Daoy (cell line): Measurements from ENCODE around the gene MBD5. TPM values are rescaled to one million over a fixed set of nuclear protein-coding genes. Genes with fewer than 3 reads are reported as not detected.
"Not testable (repeated sequence)": the region's sequence is repeated elsewhere in the genome, so short reads cannot be mapped to it uniquely, and the experiment has no call there.

ENCODE experiments used
- DNase-seq: peaks from one replicate; pipeline ENCODE4 v3.0.0-alpha.2; 2015; ENCODE audit warnings: low read depth
- total RNA-seq: library from RNA; depleted of rRNA; stranded (reverse); fragments of >200 nt; shearing (Covaris generic); gene quantifications from 2 replicates; pipeline ENCODE4 v1.2.3, GENCODE V29; 2014; rRNA removed

MBD5 gene
- total RNA-seq = 2.9 and 5.1 TPM in 2 replicates

DNA sequence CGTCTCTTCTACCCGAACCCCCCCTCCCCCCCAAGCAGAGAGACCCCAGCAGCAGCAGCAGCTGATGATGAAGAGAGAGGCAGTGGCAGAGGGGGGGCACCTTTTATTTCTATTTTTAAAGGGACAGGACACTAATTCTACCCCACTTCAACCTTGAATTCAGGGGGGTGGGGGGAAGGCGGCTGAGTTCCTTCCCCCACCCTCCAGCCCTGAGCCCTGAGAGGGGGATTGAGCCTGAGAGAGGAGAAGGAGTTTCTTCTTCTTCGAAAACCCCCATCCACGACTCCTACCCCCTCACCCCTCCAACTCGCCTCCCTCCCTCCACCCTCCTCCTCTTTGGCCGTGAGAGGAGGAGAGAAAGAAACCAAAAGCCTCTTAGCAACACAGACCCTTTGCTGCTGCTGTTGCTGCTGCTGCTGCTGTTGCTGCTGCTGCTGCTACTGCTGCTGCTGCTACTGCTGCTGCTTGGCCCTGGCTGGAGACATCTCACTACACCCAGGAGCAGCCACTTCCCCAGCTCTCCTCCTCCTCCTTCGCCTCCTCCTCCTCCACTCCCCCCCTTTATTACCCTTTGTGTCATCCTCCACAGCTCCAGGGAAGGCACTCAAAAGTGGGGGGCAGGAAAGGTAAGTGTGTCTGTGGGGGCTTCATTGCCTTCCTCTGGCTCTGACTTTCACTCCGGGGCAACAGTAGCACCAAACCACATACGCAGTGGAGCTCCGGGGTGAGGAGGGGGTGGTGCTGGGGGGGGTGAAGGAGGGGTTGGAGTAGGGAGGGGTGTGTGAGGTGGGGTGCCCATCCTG is at the start of gene MBD5:
TSS of gene MBD5 (plus strand) at position 33 of the 803 bp plus-strand sequence.
- peak; percentile 30 for DNase-seq

DNA sequence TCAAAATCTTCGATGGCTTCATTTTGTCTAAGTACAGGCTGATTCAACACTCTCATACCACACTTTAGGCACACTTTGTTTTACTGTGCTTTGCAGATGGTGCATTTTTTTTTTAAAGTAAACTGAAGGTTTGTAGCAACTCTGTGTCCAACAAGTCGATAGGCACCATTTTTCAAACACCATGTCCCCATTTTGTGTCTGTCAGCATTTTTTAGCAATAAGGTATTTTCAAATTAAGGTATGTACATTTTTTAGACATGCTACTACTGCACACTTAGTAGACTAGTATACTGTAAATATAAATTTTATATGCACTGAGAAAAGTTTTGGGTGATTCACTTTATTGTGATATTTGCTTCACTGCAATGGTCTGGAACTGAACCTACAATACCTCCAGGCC is 44.8 kb upstream of the MBD5 start:
- DNase-seq = no peak

GRCh38 chr2:147977679-147978078 is 43.2 kb upstream of the MBD5 start:
- DNase-seq = no peak

DNA sequence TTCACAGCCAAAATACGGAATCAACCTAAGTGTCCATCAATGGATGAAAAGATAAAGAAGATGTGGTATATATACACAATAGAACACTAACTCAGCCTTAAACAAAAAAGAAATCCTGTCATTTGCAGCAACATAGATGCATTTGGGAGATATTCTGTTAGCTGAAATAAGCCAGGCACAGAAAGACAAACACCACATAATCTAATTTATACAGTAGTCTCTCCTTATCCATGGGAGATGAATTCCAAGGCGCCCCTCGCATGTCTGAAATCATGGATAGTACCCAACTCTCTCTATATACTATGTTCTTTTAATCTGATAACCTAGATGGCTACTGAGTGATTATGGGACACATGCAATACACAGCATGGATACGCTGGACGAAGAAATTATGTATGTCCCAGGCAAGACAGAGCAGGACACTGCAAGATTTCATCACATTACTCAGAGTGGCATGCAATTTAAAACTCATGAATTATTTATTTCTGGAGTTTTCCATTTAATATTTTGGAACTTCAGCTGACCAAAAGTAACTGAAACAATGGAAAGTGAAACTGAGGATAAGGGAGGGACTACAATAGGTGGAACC is 39.9 kb upstream of the MBD5 start:
- no peak for DNase-seq

GRCh38 chr2:147989102-147989501 is 31.8 kb upstream of the MBD5 start:
- no peak for DNase-seq

- peak; percentile 6 for DNase-seq
Measured at GRCh38 chr2:147989809-147990403, 31.0 kb upstream of the MBD5 start.

DNA sequence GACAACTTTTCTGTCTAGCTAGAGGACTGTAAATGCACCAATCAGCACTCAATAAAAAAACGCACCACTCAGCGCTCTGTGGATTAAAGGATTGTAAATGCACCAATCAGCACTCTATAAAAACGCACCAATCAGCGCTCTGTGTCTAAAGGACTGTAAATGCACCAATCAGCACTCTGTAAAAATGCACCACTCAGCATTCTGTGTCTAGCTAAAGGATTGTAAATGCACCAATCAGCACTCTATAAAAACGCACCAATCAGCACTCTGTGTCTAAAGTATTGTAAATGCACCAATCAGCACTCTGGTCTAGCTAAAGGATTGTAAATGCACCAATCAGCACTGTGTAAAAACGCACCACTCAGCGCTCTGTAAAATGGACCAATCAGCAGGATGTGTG is 25.9 kb upstream of the MBD5 start:
- not testable (repeated sequence) for DNase-seq

- DNase-seq = no peak
Measured at GRCh38 chr2:147996828-147997227, 24.1 kb upstream of the MBD5 start.

DNA sequence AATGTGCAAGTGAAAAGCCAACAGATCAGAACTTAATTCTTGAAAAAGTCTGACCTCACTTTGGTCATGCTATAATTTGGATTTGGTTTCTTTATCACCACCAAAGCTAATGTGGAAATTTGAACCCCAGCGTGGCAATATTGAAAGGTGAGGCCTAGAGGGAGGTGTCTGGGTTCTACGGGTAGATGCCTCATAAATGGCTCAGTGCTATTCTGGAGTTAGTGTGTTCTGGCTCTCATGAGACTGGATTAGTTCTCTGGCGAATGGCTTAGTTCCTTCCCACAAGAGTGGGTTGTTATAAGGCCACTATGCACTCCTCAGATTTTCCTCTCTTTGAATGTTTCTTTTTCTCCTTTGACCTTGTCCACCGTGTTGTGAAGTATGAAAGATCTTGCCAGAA is 22.7 kb upstream of the MBD5 start:
- no peak for DNase-seq

DNA sequence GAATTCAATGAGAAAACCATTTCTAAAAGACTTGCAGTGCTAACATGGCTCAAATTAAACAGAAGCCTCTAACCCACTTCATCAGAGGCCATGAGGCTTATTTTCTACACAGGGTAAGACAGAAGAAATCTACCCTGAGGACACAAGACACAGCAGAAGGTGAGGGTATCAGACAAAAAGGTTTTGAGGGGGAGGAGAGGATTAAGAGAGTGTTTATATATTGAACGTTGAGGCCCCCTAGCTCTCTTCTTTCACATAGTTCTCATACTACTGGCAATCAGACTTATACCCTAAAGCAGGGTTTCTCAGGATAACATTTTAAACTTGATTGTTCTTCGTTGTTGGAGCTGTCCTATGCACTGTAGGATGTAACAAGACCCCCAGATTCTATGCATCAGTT is 21.8 kb upstream of the MBD5 start:
- DNase-seq = no peak

DNA sequence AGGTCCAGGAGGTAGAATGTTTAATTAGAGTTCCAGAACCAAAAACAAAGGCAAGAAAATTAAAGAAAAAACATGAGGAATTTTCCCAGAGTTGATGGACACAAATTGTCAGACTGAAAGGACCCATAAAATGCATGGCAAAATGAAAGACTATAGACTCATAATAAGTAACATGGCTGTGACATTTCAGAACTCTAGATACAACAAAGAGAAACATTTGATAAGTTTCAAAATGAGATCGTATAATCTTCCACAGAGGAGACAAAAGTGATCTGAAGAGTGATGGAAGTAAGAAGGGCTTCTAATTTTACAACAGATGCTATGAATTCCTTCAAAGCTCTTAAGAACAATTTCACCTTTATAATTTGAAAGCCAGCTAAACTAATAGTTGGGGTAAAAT is 20.8 kb upstream of the MBD5 start:
- DNase-seq = no peak

- DNase-seq = not testable (repeated sequence)
Measured at GRCh38 chr2:148002420-148002819, 18.5 kb upstream of the MBD5 start.

- DNase-seq = no peak
Measured at GRCh38 chr2:148006249-148007007, 14.5 kb upstream of the MBD5 start.

DNA sequence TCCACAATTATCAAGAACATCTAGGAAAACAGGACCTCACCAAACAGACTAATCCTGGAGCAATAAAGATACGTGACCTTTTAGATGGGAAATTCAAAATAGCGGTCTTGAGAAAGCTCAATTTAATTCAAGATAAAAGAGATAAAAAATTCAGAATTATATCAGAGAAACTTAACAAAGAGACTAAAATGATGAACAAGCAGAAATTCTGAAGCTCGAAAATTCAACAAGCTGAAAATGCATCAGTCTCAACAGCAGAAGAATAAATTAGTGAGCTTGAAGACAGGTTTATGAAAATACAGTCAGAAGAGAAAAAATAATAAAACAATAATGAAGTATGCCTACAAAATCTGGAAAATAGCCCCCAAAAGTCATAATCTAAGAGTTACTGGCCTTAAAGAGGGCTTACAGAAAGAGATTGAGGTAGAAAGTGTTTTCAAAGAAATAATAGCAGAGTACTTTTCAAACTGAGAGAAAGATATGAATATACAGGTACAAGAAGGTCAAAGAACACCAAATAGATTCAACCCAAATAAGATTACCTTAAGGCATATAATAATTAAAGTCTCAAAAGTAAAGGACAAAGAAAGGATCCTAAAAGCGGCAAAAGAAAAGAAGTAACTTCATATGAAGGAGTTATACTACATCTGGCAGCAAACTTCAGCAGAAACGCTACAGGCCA is 13.5 kb upstream of the MBD5 start:
- DNase-seq = no peak

DNA sequence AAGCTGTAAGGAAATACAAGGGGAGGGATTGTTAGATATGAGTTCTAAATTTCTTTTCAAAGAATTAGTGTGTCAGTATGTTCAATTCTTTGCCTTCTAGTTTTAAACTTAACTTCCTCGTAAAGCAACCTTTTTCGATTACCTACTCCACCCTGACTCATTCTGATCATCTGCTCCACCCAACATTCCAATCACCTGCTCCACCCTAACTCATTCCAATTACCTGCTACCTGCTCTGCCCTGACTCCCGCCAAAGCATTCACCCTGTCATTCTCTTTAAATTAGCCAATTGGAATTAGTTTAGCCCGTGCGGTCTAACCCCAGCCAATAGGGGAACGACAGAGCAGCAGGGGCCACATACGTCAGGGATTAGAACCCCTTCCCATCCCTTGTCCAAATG is 12.5 kb upstream of the MBD5 start:
- DNase-seq = not testable (repeated sequence)

- DNase-seq = no peak
Measured at GRCh38 chr2:148013876-148014275, 7.0 kb upstream of the MBD5 start.

- DNase-seq = no peak
Measured at GRCh38 chr2:148014616-148015015, 6.3 kb upstream of the MBD5 start.

DNA sequence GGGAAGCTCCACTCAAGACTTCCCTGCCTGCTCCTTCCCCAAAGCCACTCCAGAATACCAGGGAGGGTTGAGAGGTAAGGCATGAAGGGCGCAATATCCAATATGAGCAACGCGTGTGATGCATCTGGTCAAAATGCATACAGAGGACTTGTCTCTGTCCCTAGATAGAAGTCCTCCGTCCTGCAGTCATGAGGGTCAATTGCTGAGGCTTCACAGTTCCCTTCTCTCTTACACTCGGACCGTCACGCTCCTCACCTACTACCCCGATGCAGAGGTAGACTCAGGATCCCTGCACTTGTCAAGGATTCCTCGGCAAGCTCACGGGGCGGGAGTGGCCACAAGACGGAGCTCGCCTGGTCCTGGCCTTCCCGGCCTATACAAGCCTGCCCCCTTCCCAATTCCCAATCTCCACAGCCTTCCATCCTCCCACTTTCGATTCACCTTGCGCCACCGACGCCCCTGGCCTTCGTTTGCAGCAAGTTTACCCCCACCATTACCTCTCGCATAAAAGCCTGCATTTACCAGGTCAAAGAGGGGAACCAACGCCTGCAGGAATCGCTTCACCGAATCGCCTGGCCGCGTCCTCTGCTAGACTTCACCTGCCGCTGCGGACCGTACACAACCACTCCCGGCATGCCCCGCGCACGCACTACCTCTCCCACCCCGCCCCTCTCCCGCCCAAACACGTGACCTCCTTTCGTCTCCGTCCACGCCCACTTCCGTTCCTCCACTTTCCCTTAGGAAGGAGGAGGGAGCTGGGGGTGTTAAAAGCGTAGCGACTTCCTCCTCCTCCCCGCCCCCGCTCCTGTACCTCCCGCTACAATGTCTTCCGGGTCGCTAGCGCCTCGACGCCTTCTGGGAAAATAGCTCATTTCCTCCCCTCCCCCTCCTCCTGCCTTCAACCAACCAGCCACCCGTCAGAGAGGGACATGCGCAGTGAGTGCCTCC is 506 bp upstream of the MBD5 start, which contains the start of gene ORC4:
TSS of gene ORC4 (minus strand) at position 627 of the 948 bp plus-strand sequence. CDS start 44,779 bp downstream, outside the sequence.
- peak; percentile 99 for DNase-seq

- no peak for DNase-seq
Measured at GRCh38 chr2:148021886-148022285, 995 bp downstream of the MBD5 start.

GRCh38 chr2:148022351-148022750 is 1.5 kb downstream of the MBD5 start:
- DNase-seq = no peak
